ENCODE results near the gene TMEM135. TPM values are rescaled to one million over a fixed set of nuclear protein-coding genes. Genes with fewer than 3 reads are reported as not detected.

The TMEM135 gene
- total and polyA plus RNA-seq, 2 donors (not counting 1 experiment from before 2014, with no cell fraction given), result 2.7 to 19.5 TPM

DNA sequence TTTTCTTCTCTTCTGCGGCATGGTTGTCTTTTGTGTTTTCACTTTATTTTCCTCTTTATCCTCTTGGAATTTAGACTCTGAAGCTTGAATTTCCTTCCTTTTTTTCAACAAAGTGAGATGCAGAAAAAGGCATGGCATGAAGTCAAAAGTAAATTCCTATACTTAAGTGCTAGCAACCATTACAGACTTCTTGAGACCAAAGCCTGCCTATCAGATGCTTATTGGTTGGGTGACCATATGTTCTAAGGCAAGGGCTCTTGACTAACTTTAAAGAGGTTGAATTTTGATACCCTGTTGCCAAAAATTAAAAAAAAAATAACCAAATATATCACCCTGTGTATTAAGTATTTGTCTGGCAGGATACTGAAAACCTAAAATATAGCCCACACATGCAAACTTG is 237.4 kb downstream of the TMEM135 start:
- no peak for DNase-seq
- Mint-ChIP-seq H3K4me1 (no peaks in the 10 kb centered on the region), H3K27me3 (no peaks in the 10 kb centered on the region), H3K4me3 (no peak overlapping the region), H3K9me3 (ENCODE audit: insufficient read depth) (no peaks in the 10 kb centered on the region), H3K27ac (no peak overlapping the region)
- POLR2A ChIA-PET, result no interaction called here
- TF ChIP-seq, protein P1, sequence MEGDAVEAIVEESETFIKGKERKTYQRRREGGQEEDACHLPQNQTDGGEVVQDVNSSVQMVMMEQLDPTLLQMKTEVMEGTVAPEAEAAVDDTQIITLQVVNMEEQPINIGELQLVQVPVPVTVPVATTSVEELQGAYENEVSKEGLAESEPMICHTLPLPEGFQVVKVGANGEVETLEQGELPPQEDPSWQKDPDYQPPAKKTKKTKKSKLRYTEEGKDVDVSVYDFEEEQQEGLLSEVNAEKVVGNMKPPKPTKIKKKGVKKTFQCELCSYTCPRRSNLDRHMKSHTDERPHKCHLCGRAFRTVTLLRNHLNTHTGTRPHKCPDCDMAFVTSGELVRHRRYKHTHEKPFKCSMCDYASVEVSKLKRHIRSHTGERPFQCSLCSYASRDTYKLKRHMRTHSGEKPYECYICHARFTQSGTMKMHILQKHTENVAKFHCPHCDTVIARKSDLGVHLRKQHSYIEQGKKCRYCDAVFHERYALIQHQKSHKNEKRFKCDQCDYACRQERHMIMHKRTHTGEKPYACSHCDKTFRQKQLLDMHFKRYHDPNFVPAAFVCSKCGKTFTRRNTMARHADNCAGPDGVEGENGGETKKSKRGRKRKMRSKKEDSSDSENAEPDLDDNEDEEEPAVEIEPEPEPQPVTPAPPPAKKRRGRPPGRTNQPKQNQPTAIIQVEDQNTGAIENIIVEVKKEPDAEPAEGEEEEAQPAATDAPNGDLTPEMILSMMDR (IDR thresholded peaks at IDR 0.05), result no peak
- TF ChIP-seq EZH2 (IDR thresholded peaks at IDR 0.05; ENCODE audit: borderline replicate concordance, insufficient read depth, low read depth, low read length, poor library complexity, severe bottlenecking), result no peak
- CTCF ChIA-PET, result no interaction called here
- Histone ChIP-seq H3K4me3 (ENCODE audit: control extremely low read depth in 1 of 5, extremely low read depth in 1 of 5, insufficient read depth in 1 of 5, low read depth in 2 of 5, low read length in 4 of 5) (no peak overlapping the region), H3K4me2 (replicated peaks; ENCODE audit: low read depth, low read length, poor library complexity, severe bottlenecking) (no peak overlapping the region), H2AFZ (ENCODE audit: insufficient read depth, low read depth, low read length, poor library complexity, severe bottlenecking) (no peak overlapping the region), H3K9me3 (ENCODE audit: control extremely low read depth in 1 of 3, control insufficient read depth in 2 of 3, insufficient read depth in 1 of 3, low read length in 2 of 3) (no peaks in the 10 kb centered on the region), H3K27ac (ENCODE audit: low read length in 2 of 2) (no peak overlapping the region), H3K4me1 (ENCODE audit: control insufficient read depth in 2 of 2, insufficient read depth in 2 of 2, low read length in 2 of 2) (no peaks in the 10 kb centered on the region), H4K20me1 (ENCODE audit: control insufficient read depth, insufficient read depth, low read length, poor library complexity, severe bottlenecking) (no peaks in the 10 kb centered on the region), H3K27me3 (replicated peaks in 1 of 4; ENCODE audit: control extremely low read depth in 1 of 4, control insufficient read depth in 3 of 4, insufficient read depth in 4 of 4, low read length in 3 of 4) (no peaks in the 10 kb centered on the region), H3K9ac (ENCODE audit: low read length) (no peak overlapping the region), H3K79me2 (ENCODE audit: control insufficient read depth, insufficient read depth, low read length) (no peaks in the 10 kb centered on the region), H3K36me3 (replicated peaks in 1 of 2; ENCODE audit: control extremely low read depth in 1 of 2, control insufficient read depth in 1 of 2, extremely low read depth in 1 of 2, insufficient read depth in 2 of 2, low read length in 1 of 2) (no peaks in the 10 kb centered on the region)
- intact Hi-C loops (cut with micrococcal nuclease), result no loop called here
- no peak for ATAC-seq (ENCODE audit: low read depth)
- WGBS (ENCODE audit: insufficient coverage), result no CpG with 5 or more reads among the region's 1 CpG

DNA sequence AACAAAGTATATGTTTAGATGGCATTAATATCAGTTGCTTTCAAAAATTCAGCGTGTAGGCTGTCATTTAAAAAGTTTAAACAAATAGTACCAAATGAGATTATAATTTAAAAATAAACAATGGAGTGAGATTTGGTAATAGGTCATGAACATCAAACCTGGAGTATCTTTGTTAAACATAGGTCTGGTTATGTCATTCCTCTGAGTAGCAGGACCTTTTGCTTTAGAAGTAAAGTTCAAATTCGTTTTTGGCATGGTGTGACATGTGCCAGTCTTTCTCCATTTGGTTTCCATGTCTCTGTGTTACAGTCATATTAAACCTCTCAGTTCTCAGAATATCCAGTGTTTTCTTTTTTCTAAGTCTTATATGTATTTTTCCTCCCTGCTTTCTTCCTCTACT is 242.4 kb downstream of the TMEM135 start:
- intact Hi-C loops (cut with micrococcal nuclease), result no loop called here
- Histone ChIP-seq H3K27me3 (replicated peaks in 1 of 4; ENCODE audit: control extremely low read depth in 1 of 4, control insufficient read depth in 3 of 4, insufficient read depth in 4 of 4, low read length in 3 of 4) (no peaks in the 10 kb centered on the region), H4K20me1 (ENCODE audit: control insufficient read depth, insufficient read depth, low read length, poor library complexity, severe bottlenecking) (no peaks in the 10 kb centered on the region), H3K4me3 (ENCODE audit: control extremely low read depth in 1 of 5, extremely low read depth in 1 of 5, insufficient read depth in 1 of 5, low read depth in 2 of 5, low read length in 4 of 5) (no peak overlapping the region), H3K9me3 (ENCODE audit: control extremely low read depth in 1 of 3, control insufficient read depth in 2 of 3, insufficient read depth in 1 of 3, low read length in 2 of 3) (no peaks in the 10 kb centered on the region), H3K36me3 (replicated peaks in 1 of 2; ENCODE audit: control extremely low read depth in 1 of 2, control insufficient read depth in 1 of 2, extremely low read depth in 1 of 2, insufficient read depth in 2 of 2, low read length in 1 of 2) (no peaks in the 10 kb centered on the region), H3K4me1 (ENCODE audit: control insufficient read depth in 2 of 2, insufficient read depth in 2 of 2, low read length in 2 of 2) (no peaks in the 10 kb centered on the region), H3K27ac (ENCODE audit: low read length in 2 of 2) (no peak overlapping the region), H2AFZ (ENCODE audit: insufficient read depth, low read depth, low read length, poor library complexity, severe bottlenecking) (no peak overlapping the region), H3K4me2 (replicated peaks; ENCODE audit: low read depth, low read length, poor library complexity, severe bottlenecking) (no peak overlapping the region), H3K9ac (ENCODE audit: low read length) (no peak overlapping the region), H3K79me2 (ENCODE audit: control insufficient read depth, insufficient read depth, low read length) (no peaks in the 10 kb centered on the region)
- Mint-ChIP-seq H3K4me3 (no peak overlapping the region), H3K27ac (no peak overlapping the region), H3K4me1 (no peaks in the 10 kb centered on the region), H3K27me3 (no peaks in the 10 kb centered on the region), H3K9me3 (ENCODE audit: insufficient read depth) (no peaks in the 10 kb centered on the region)
- ChIA-PET CTCF (no interaction called here), POLR2A (no interaction called here)
- 83% methylated on average over 1 of the region's 2 CpGs for WGBS (ENCODE audit: insufficient coverage)
- no peak for DNase-seq
- TF ChIP-seq, protein P1 (IDR thresholded peaks at IDR 0.05), result no peak
- no peak for TF ChIP-seq EZH2 (IDR thresholded peaks at IDR 0.05; ENCODE audit: borderline replicate concordance, insufficient read depth, low read depth, low read length, poor library complexity, severe bottlenecking)
- no peak for ATAC-seq (ENCODE audit: low read depth)
